Adrenal gland (tissue), 12 donors: Measurements from ENCODE around the gene SEPTIN10. TPM values are rescaled to one million over a fixed set of nuclear protein-coding genes. Genes with fewer than 3 reads are reported as not detected.

Experiments used
- DNase-seq, 7 donors: peaks; one replicate each; pipeline ENCODE4 v3.0.0-alpha.2; 2019 to 2020
- H3K27ac ChIP-seq, 5 donors: fragments of 200-600 bp; sonication (generic) in 4 of 5; 1 replicate in 3 of 5; 2 replicates in 2 of 5; pipeline versions ENCODE4 v1.5.1 to v1.8.0; 2016 to 2020; ENCODE audit warnings: mild to moderate bottlenecking in 1 of 5
- H3K27me3 ChIP-seq: fragments of 200-600 bp; 2 replicates; pipeline ENCODE4 v1.8.0; 2021
- H3K36me3 ChIP-seq, 2 donors: fragments of 200-600 bp; replicated peaks in 1 of 2; 1 replicate in 1 of 2; 2 replicates in 1 of 2; pipeline versions ENCODE4 v1.5.1 to v1.8.0; 2018 to 2022
- H3K4me1 ChIP-seq, 2 donors: fragments of 200-600 bp; replicated peaks in 1 of 2; 1 replicate in 1 of 2; 2 replicates in 1 of 2; pipeline versions ENCODE4 v1.5.1 to v1.8.0; 2018 to 2021
- H3K4me3 ChIP-seq, 4 donors: fragments of 200-600 bp; sonication (generic) in 3 of 4; one replicate each; pipeline ENCODE4 v1.5.1; 2016 to 2018
- H3K9me3 ChIP-seq, 3 donors: fragments of 200-600 bp; sonication (generic) in 1 of 3; replicated peaks in 1 of 3; 1 replicate in 2 of 3; 2 replicates in 1 of 3; pipeline versions ENCODE4 v1.5.1 to v1.8.0; 2016 to 2021
- CTCF ChIP-seq, 6 experiments: fragments of 450-650 bp in 4 of 6; fragments of 200-600 bp in 2 of 6; sonication (generic) in 1 of 6; IDR thresholded peaks; 1 replicate in 5 of 6; 2 replicates in 1 of 6; pipeline versions ENCODE4 v1.5.1 to v1.8.0; 2016 to 2021; ENCODE audit warnings: antibody characterized with exemption in 6 of 6, mild to moderate bottlenecking in 2 of 6, moderate library complexity in 1 of 6
- POLR2A ChIP-seq, 2 donors: fragments of 450-650 bp; IDR thresholded peaks; one replicate each; pipeline ENCODE4 v1.6.1; 2017; ENCODE audit warnings: antibody characterized with exemption in 2 of 2, mild to moderate bottlenecking in 2 of 2, moderate library complexity in 1 of 2
- WGBS, 4 donors: extraction: QIAGEN DNeasy Blood & Tissue Kit in 2 of 4; methylation state at CpG; one replicate each; pipeline versions ENCODE4 v1.1.5 to v1.1.7; 2013 to 2017; 5-methylcytosine and 5-hydroxymethylcytosine counted together
- intact Hi-C, 2 donors: fragments of 100-400 bp; cut with DNase I; formaldehyde crosslinking; loops; one replicate each; pipeline versions ENCODE4 v1.14.1 to v1.15.0; 2022 to 2023
- polyA plus RNA-seq, 3 donors: library from polyadenylated mRNA; stranded (reverse); fragments of 200-250 nt in 2 of 3; fragments of 350-450 nt in 1 of 3; fragmentation: Illumina TruSeq in 1 of 3; extraction: RNeasy Lipid Tissue Mini Kit (QIAGEN cat#74804) in 1 of 3; gene quantifications; one replicate each; pipeline ENCODE4 v1.2.3, GENCODE V29; 2013 to 2014
- total RNA-seq, 9 donors: library from RNA; depleted of rRNA in 4 of 9; stranded (reverse); fragments of >200 nt in 4 of 9; fragments of 120-200 nt in 1 of 9; fragmentation: NEBNext Ultra II Directional in 1 of 9; extraction: Animal tissue kit (Norgen Biotek cat#: 25700) in 1 of 9; gene quantifications; one replicate each; pipeline versions ENCODE4 v1.1.0 to v1.2.4, GENCODE V29; 2013 to 2023
- donor health status: healthy with polysubstance abuse.
- donor health status: Bipolar disorder and iron deficiency.
- donor health status: DM: yes; HTN: yes; CAD: no.
- donor health status: DM: no; HTN: no; CAD: no.
- donor health status: DM: no; HTN: no; CAD: no.
- donor health status: DM: yes; HTN: yes; CAD: no.

Gene SEPTIN10
- total and polyA plus RNA-seq, 12 donors = 18.1 to 91.3 (median 44.8) TPM

GRCh38 chr2:109507828-109508227, 105.9 kb downstream of the SEPTIN10 start:
- Histone ChIP-seq H3K9me3 (no peaks in the 10 kb centered on the region), H3K4me1 (no peaks in the 10 kb centered on the region), H3K27ac (no peak overlapping the region), H3K27me3 (no peaks in the 10 kb centered on the region), H3K4me3 (no peak overlapping the region), H3K36me3 (no peaks in the 10 kb centered on the region)
- 64 to 73% (median 68%) methylated on average over 3 to 6 of the region's 6 CpGs for WGBS, 4 donors
- DNase-seq = no peak
- TF ChIP-seq CTCF (IDR thresholded peaks at IDR 0.05) = no peak
- no peak for TF ChIP-seq POLR2A (IDR thresholded peaks at IDR 0.05)
- intact Hi-C loops = no loop called here

DNA sequence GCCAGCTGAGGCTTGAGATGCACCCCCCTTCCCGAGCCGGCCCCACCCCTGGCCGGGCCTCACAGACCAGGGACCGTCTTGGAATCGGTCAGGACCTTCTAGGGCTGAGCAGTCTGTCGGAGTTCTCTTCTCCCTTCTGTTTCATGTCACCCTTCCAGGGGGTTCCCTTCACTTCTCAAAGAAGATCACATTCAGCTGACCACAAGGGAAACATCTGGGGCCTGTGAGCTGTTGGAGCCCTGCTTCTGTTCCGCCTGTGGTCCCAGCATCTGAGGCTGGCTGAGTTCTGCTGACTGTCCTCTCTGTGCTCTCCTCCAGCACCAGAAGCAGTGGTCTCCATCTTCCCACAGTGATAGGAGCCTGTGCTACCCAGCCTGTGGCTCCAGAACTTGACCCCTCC, 106.5 kb downstream of the SEPTIN10 start:
- Histone ChIP-seq H3K27ac (no peak overlapping the region), H3K4me1 (no peaks in the 10 kb centered on the region), H3K9me3 (no peaks in the 10 kb centered on the region), H3K27me3 (no peaks in the 10 kb centered on the region), H3K36me3 (no peaks in the 10 kb centered on the region), H3K4me3 (no peak overlapping the region)
- DNase-seq = no peak
- TF ChIP-seq CTCF (IDR thresholded peaks at IDR 0.05) = no peak
- TF ChIP-seq POLR2A (IDR thresholded peaks at IDR 0.05) = no peak
- WGBS, 4 donors = 60 to 76% (median 73%) methylated on average over 5 to 7 of the region's 7 CpGs
- intact Hi-C loops = no loop called here

DNA sequence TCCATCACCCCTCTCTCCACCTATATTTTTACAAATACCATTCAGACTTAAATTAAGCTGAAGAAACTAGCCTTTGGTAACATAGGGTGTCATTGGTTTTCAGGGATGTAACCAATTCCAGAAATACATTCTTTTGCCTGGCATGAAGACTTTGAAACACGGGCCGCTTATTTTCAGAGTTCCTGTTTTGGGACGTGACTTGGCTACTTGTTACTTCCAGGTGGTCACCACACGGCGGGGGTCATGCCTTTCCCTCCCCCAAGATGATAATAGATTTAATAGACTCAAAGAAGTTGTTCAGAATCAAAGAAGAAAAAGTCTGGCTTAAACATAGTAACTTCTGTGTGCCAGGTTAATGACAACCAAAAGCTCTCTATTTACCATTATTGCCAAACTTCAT, 110.6 kb downstream of the SEPTIN10 start:
- Histone ChIP-seq H3K9me3 (no peaks in the 10 kb centered on the region), H3K4me1 (no peaks in the 10 kb centered on the region), H3K36me3 (no peaks in the 10 kb centered on the region), H3K4me3 (no peak overlapping the region), H3K27ac (no peak overlapping the region), H3K27me3 (no peaks in the 10 kb centered on the region)
- WGBS, 4 donors = 72 to 85% (median 79%) methylated on average over 5 of the region's 5 CpGs
- no peak for TF ChIP-seq POLR2A (IDR thresholded peaks at IDR 0.05)
- TF ChIP-seq CTCF (IDR thresholded peaks at IDR 0.05) = no peak
- intact Hi-C loops = no loop called here
- no peak for DNase-seq

GRCh38 chr2:109501461-109501860, 112.3 kb downstream of the SEPTIN10 start:
- Histone ChIP-seq H3K27me3 (no peaks in the 10 kb centered on the region), H3K9me3 (no peaks in the 10 kb centered on the region), H3K36me3 (no peaks in the 10 kb centered on the region), H3K4me1 (no peaks in the 10 kb centered on the region), H3K4me3 (no peak overlapping the region), H3K27ac (no peak overlapping the region)
- TF ChIP-seq CTCF (IDR thresholded peaks at IDR 0.05) (no peak), POLR2A (IDR thresholded peaks at IDR 0.05) (no peak)
- WGBS, 4 donors = 93 to 97% (median 95%) methylated on average over 21 of the region's 21 CpGs
- intact Hi-C loops = no loop called here
- DNase-seq = no peak
